GM19395 (cell line): Measurements from ENCODE around the gene DRC1.
"Not testable (repeated sequence)": the region's sequence is repeated elsewhere in the genome, so short reads cannot be mapped to it uniquely, and the experiment has no call there.

Experiments used
- ATAC-seq: cut with Tn5 transposase; IDR thresholded peaks from one replicate; pipeline ENCODE4 v1.9.1; 2021; ENCODE audit warnings: mild to moderate bottlenecking, moderate library complexity; ENCODE audit not compliant: unreplicated experiment

Gene DRC1

DNA sequence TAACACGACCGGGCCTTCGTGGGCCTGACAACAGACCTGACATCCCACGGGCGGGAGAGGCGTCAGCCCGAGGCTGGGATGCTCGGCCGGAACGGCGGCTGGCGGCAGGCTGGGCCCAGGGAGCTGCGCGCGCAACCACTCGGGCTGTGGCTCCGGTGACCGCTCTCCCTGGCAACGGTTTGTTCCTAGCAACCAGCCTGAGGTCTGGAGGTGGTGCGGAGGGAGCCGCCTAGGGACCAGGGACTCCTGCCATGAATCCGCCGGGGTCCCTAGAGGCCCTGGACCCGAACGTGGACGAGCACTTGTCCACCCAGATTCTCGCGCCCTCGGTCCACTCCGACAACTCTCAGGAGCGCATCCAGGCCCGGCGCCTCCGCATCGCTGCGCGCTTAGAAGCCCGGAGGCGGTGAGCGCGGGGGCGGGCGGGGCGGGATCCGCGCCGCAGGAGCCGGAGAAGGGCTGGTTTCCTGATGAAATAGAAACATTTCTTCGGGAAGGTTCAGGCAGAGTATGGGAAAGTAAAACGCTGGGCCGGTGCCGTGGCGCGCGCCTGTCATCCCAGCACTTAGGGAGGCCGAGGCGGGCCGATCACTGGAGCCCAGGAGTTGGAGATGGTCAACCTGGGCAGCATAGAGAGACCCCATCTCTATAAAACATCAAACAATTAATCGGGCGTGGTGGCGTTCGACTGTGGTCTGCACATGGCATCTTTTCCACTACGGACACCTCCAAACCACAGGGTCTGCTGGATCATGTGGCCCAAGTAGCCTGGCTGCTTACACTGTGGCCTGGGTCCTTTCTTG lies at the start of gene DRC1:
Gene DRC1, plus strand, starts transcription at position 182 of the 803 bp plus-strand sequence. Its CDS starts 70 bp downstream, at position 252.
- ATAC-seq: no peak

DNA sequence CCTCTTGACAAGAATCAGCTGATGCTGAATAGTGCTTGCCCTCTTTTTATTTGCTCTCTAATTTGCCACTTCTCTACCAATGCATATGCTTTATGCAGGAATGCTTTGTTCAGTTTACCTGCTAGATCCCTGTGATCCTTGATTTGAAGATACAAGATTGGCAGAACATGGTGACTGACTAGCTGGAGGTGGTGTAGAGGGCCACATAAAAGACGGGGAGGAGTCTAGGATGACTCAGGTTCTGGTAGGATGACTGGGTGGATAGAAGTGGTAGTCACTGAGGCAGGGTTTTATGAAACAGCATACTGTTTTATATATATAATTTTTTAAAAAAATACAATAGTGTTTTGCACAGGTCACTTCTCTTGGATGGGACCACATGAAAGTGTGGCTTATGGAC lies 48.8 kb upstream of the DRC1 start:
- ATAC-seq: no peak

DNA sequence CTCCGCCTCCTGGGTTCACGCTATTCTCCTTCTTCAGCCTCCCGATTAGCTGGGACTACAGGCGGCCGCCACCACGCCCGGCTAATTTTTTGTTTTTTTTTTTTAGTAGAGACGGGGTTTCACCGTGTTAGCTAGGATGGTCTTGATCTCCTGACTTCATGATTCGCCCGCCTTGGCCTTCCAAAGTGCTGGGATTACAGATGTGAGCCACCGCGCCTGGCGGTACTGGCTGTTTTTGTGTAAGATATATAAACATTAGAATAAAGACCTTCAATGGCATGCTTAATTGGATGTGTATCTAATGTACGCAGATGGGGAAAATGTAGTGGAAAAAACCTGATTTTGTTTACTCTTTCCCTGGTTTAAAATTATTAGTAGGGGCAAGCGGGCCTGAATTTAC lies 47.3 kb upstream of the DRC1 start:
- ATAC-seq: not testable (repeated sequence)

DNA sequence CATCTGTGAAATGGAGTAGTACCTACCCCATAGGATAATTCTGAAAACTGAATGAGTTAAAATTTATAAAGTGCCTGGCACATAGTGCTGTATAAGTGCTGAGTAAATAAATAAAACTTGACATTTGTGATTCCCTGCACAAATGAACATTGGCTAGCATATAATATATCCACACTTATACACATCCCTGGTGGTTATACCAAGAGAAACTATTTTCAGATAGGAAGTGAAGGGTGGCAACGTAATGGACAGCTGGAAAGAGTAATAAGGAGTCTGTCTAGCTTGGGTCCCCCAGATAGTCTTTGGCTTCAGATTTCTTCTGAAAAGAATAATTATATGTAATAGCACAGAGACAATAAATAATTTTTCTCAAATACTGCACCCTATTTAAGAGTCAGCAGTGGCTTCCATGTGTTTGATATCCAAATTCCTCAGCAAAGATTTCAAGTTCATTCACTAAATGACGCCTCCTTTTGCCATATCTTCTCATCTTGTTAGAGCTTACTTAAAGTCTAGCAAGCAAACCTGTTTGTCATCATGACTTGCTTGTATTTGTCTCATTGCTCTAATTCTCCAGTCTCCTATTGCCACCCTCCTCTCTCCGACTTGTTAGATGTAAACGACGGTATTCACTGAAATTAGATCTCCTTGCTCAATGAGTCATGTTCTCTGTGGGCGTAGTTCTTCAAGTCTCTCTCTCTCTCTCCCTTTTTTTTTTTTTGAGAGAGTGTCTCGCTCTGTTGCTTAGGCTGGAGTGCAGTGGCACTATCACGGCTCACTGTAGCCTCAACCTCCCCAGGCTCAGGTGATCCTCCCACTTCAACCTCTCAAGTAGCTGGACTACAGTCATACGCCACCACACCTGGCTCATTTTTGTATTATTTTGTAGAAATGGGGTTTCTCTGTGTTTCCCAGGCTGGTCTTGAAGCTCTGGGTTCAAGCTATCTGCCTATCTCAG lies 46.4 kb upstream of the DRC1 start:
- no peak for ATAC-seq

DNA sequence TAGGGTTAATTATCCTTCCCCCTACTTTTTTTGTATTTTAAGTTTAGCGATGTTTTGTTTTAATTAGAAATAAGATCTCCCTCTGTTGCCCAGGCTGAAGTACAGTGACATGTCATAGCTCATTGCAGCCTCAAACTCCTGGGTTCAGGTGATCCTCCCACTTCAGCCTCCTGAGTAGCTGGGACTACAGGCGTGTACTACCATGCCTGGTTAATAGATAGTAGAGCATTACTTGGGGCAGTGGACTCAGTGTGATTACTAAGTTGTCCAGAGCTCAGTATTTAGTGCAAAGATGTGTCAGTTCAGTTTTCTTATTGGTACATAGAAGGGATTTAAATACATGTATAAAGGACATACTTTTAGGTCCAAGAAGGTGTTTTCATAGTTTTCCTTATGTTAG lies 45.6 kb upstream of the DRC1 start:
- ATAC-seq: no peak

DNA sequence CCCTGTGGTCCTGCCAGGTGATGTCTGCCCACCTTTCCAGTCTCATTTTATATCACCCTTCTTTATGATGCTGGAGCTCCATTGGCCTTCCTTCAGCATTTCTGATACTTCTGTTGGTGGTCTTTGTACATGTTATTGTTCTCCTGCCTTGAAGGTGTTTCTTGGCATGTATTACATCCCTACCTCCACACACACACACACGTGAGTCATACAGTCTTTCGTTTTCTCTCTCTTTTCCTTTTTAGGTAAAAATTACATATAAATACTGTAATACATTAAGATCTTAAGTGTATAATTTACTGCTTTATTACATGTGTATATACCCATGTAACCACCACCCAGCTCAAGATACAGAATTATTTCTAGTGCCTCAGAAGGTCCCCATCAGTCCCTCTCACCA lies 44.9 kb upstream of the DRC1 start:
- no peak for ATAC-seq

DNA sequence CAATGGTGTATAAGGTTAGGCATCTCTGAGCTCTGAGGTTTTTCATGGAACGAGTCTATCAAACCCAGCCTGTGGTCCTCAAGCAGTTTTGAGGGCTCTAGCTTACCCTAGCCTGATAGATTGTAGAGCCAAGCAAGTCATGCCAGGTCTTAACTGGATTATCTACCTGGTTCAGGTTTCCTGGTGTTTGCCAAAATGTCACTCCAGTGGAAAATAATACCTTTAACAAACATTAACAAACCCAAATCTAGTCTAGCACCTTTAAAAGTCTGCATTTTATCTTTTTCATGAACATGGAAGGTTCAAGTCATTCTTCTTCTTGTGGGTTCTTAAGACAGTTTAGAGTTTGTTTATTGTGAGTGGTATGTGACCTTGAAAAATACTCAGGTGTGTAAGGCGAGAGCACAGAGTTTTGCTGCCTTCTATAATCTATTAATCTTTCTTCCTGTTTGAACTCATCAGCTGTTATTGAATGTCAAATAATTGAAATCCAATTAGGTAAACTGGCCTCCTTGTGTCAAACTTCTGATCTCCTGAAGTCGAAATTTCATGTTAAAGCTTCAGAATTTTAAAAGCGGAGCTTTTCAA lies 41.7 kb upstream of the DRC1 start:
- no peak for ATAC-seq

DNA sequence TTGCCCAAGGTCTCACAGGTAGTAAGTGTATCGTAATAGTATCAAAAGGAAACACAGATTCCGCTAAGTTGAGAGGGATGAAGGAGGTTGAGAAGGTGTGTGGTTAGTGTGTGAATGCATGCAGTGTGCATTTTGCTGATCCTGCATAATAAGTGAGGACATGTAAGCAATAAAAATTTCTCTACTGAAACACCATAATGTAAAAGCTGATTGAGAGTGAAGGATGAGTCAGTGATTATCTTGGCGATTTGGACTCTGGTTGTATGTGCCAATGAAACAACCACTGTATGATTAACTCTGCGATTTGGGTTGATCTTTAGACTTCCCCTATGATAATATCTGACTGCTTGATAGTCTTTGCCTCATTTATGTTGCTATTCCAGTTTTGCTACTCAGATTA lies 38.4 kb upstream of the DRC1 start:
- no peak for ATAC-seq

DNA sequence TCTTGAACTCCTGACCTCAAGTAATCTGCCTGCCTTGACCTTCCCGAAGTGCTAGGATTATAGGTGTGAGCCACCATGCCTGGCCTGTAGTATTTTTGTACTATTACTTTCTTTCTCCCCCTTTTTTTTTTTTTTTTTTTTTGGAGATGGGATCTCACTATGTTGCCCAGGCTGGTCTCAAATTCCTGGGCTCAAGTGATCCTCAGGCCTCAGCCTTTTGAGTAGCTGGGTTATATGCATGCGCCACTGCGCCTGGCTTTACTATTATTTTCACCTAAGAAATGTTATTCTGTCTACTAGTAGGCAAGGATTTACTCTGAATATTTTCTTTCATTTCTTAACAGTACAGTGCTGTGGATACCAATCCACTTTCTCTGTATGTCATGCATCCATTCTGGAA lies 37.8 kb upstream of the DRC1 start:
- no peak for ATAC-seq

DNA sequence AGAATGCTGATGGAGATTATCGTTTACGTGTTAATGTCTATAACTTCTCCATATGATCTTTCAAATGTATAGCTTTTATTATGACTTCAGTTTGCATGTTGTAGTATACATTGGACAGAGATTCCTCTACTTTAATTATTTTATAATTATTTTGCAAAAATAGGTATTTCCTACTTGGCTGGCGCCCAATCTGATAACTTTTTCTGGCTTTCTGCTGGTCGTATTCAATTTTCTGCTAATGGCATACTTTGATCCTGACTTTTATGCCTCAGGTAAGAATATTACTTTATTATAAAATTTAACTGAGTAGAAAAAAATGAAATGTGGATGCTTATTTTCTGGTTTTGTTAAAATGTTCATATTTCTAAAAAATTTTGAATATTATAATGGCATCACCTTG lies 37.1 kb upstream of the DRC1 start:
- no peak for ATAC-seq

DNA sequence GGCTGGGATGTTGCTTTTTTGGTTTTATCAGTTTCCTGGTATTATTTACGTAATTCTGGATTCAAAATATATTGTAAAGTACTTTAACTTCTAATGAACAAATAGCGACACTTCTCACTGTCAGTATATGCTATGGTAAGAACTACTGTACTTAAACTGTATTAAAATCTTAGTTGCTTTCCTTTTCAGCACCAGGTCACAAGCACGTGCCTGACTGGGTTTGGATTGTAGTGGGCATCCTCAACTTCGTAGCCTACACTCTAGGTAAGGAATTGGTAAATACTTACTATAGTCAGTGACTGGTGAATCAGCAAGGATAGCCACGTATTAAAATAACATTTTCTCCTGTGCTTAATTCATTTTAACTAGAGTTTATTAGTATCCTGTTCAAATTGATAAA lies 34.8 kb upstream of the DRC1 start:
- no peak for ATAC-seq

DNA sequence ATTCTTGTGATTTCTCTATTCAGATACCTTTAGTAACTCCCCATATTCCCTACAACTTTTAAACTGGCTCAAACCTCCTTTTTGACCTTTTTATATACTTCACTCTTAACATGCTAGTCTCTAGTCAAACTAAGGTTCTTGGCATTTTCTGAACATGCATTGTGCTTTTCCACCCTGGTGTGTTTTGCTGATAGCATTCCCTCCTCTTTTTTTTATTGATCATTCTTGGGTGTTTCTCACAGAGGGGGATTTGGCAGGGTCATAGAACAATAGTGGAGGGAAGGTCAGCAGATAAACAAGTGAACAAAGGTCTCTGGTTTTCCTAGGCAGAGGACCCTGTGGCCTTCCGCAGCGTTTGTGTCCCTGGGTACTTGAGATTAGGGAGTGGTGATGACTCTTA lies 32.1 kb upstream of the DRC1 start:
- not testable (repeated sequence) for ATAC-seq

DNA sequence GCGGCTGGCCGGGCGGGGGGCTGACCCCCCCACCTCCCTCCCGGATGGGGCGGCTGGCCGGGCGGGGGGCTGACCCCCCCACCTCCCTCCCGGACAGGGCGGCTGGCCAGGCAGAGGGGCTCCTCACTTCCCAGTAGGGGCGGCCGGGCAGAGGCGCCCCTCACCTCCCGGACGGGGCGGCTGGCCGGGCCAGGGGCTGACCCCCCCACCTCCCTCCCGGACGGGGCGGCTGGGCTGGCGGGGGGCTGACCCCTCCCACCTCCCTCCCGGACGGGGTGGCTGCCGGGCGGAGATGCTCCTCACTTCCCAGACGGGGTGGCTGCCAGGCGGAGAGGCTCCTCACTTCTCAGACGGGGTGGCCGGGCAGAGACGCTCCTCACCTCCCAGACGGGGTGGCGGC lies 30.8 kb upstream of the DRC1 start:
- ATAC-seq: not testable (repeated sequence)

DNA sequence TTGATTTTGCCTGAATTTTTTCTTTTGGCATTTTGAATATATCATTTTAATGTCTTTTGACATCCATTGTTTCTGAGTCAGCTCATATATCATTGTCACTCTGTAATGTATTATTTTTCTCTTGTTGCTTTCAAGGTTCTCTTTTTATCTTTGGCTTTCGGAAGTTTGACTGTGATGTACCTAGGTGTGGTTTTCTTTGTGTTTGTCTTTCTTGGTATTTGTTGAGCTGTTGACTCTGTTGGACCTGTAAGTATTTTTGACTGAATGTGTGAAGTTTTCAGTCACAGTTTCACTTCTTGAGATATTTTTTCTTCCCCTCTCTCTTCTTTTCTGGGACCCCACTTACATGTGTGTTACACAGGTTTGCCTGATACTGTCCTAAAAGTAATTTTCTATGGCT lies 24.9 kb upstream of the DRC1 start:
- no peak for ATAC-seq

DNA sequence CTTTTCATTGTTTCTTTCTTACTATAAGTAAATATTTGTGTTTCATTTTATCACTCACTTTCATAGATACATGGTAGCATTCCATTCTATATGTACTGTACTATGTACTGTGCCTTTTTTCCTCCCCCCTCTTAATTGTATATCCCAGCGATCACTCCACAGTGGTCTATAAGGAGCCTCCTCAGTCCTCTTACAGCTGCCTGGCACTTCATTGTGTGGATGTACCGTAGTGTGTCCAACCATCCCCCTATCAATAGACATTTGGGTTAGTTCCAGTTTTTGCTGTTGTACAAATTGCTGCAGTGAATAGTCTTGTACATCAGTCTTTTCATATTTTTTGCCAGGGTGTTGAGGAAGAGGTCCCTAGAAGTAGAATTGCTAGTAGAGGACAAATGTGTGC lies 21.4 kb upstream of the DRC1 start:
- ATAC-seq: no peak

DNA sequence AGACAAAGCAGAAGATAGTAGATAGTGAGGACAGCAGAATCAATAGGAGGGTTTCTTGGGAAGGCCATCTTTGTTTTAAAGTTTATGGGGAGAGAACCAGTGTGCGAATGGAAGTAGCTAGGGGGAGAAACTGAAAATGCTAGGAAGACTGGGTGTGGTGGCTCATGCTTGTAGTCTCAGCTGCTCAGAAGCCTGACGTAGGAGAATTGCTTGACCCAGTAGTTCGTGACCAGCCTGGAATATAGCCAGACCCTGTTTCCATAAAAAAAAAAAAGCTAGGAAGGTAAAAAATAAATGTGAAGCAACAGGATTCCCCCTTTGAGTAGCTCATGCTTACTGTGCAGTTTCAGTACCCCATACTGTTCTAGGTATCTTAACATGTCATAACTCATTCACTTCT lies 19.2 kb upstream of the DRC1 start:
- ATAC-seq: no peak

DNA sequence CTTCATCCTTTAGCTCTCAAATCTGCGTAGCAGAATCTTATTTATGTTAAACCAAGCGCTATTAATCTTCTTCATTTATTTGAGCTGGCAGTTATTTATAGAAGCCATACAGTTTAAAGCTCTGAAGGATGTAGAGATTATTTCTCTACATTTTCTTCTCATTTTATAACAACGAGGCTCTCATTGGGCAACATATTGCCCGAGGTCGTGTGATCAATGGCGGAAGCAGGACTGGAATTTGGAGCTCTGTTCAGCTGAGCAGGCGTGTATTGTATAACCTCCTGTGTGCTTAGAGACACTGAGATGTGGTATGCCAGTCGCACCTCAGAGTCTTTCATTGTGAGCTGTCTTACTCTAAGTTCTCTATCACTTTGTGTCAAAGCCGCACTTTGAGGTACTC lies 17.5 kb upstream of the DRC1 start:
- no peak for ATAC-seq

DNA sequence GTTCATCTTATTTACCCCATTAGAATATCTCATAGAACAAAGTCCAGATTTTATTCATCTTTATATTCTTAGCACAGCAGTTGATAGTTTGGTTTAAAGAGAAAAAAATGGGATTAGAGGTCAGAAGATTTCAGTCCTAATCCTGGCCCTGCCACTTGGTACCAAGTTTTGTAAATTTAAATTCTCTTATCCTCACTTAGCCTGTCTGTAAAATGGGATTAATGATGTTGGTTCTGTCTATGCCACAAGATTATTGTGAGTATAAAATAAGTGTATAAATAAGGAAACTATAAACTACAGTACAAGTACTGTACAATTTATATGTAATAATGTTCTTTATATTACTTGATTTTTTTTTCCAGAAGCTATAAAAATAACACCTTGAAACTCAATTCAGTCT lies 17.1 kb upstream of the DRC1 start:
- ATAC-seq: no peak

DNA sequence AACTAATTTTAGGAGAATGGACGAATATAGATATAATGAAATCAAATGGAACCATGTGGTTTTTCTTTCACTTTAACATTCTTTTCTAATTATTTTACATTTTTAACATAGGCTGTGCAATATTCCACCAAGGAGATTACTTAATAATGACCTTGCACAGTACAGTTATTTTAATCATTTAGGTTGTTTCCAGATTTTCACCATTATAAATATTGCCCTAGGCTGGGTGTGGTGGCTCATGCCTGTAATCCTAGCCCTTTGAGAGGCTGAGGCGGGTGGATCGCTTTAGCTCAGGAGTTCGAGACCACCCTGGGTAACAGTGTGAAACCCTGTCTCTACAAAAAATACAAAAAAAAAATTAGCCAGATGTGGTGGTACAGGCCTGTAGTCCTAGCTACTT lies 14.5 kb upstream of the DRC1 start:
- no peak for ATAC-seq

DNA sequence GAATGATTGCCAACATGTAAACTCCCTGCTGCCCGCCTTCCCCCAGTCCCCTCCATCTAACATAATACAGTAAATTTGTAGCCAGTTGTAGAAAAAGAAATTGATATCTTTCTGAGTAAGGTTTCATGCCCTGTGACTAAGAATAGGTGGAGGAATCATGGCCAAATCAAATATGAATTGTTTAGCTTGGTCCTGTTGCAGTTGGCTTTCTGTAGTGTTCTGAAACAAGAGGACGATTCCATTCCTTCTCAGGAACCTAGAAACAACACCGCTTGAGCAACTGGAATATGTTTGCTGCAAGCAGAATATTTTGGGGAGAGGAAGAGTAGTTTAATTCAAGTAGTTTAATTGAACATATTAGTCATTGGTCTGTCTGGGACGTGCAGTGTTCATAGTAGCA lies 7.0 kb upstream of the DRC1 start:
- ATAC-seq: no peak

DNA sequence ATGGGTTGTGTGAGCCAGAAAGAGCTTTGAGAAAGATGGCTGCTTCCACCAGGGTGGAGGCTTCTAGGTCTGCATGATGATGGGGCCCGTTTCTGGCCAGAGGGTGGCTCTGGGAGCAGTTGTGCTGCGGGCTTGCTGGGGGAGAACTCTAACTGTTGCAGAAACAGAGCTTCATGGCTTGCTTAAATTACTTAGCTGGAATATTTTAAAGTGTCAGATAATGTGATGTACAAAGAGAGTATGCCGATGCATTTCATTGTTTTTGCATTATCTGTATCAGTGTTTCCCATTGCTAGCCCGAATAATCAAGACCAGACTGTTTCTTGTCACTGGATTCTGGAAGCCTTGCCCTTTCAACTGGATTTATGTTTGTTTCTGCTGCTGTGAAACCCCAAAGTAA lies 6.3 kb upstream of the DRC1 start:
- ATAC-seq: no peak
